DMS153 (cell line): ENCODE results near the gene N4BP3.
"Not testable (repeated sequence)": the region's sequence is repeated elsewhere in the genome, so short reads cannot be mapped to it uniquely, and the experiment has no call there.

Experiments
- DNase-seq: peaks from one replicate; lab custom pipeline; 2025; lab: John Stamatoyannopoulos, UW

N4BP3 gene

GRCh38 chr5:178121391-178122276 lies 8.3 kb downstream of the N4BP3 start:
- no peak for DNase-seq

- no peak for DNase-seq
Observed at GRCh38 chr5:178122346-178122745, 9.0 kb downstream of the N4BP3 start.

GRCh38 chr5:178123094-178123965 lies 10.0 kb downstream of the N4BP3 start:
- no peak for DNase-seq

- no peak for DNase-seq
Observed at GRCh38 chr5:178123966-178124925, 10.9 kb downstream of the N4BP3 start.

GRCh38 chr5:178125253-178125906 lies 12.0 kb downstream of the N4BP3 start:
- DNase-seq, result no peak

- no peak for DNase-seq
Observed at GRCh38 chr5:178126556-178126955, 13.2 kb downstream of the N4BP3 start.

GRCh38 chr5:178127300-178128009 lies 14.1 kb downstream of the N4BP3 start:
- not testable (repeated sequence) for DNase-seq

- DNase-seq, result no peak
Observed at GRCh38 chr5:178129296-178129695, 16.0 kb downstream of the N4BP3 start.

- not testable (repeated sequence) for DNase-seq
Observed at GRCh38 chr5:178130234-178130575, 16.9 kb downstream of the N4BP3 start.

GRCh38 chr5:178130576-178131445 lies 17.5 kb downstream of the N4BP3 start, which contains the start of gene RMND5B:
TSS of gene RMND5B (plus strand) at chr5:178131014. CDS start at chr5:178138120, 7,106 bp downstream.
- DNase-seq, result peak; percentile 31

- no peak for DNase-seq
Observed at GRCh38 chr5:178131446-178131996, 18.2 kb downstream of the N4BP3 start.

GRCh38 chr5:178136990-178137389 lies 23.7 kb downstream of the N4BP3 start:
- no peak for DNase-seq

- DNase-seq, result no peak
Observed at GRCh38 chr5:178137991-178138390, 24.7 kb downstream of the N4BP3 start.

GRCh38 chr5:178141550-178141949 lies 28.2 kb downstream of the N4BP3 start:
- DNase-seq, result no peak

- DNase-seq, result no peak
Observed at GRCh38 chr5:178142642-178143041, 29.3 kb downstream of the N4BP3 start.

GRCh38 chr5:178143246-178143645 lies 29.9 kb downstream of the N4BP3 start:
- no peak for DNase-seq

- no peak for DNase-seq
Observed at GRCh38 chr5:178143901-178144300, 30.6 kb downstream of the N4BP3 start.

- DNase-seq, result no peak
Observed at GRCh38 chr5:178145965-178146820, 32.9 kb downstream of the N4BP3 start.
